ENCODE measurements around the gene ACTRT2.

The ACTRT2 gene

DNA sequence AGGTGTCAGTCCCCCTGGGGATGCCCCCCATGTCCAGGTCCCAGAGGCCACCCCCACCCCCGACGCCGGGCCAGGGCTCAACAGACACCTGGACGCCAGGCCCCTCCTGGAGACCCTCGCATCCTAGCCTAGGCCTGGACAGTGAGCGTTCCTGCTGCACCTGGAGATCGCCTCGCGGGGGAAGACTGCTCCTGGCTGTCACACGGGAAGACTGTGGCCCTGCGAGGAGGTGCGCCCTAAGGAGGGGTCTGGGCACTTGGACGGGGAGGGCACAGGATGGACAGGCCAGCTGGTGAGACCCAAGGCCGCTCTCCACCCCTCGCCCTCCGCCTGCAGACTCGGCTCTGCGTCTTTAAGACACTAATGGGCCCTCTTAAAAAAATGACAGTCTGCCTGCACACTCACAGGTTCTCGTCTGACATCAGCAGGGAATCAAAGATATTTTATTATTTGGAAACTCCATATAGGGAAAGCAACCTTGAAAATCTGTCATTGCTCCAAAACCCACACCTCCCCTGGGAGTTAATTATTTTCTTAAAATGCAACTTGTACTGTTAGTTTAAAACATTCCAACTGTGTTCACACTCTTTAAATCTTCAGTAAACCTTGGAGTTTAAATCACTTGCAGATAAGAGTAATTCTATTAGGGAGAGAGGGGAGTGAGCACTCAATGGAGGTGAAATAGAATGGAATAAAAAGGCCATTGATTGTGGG lies 45.6 kb upstream of the ACTRT2 start:
- TF ChIP-seq CTCF (IDR thresholded peaks at IDR 0.05; ENCODE audit: borderline replicate concordance, insufficient read depth, low read depth, low read length) = no peak

DNA sequence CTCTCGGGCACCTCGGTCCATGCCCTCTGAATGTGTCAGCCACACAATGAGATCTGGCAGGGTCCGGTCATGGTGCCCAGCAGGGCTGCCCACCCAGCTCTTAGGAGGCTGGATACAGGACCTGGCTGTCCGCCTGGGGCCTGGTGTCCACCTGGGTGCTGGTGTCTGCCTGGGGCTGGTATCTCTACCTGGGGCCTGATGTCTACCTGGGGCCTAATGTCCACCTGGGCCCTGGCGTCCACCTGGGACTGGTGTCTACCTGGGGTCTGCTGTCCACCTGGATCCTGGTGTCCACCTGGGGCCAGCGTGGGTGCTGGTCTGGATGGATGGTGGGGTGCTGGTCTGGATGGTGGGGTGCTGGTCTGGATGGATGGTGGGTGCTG lies 45.1 kb upstream of the ACTRT2 start:
- no peak for TF ChIP-seq CTCF (IDR thresholded peaks at IDR 0.05; ENCODE audit: borderline replicate concordance, insufficient read depth, low read depth, low read length)
- no peak overlapping the region for H3K4me3 ChIP-seq (ENCODE audit: low read depth, low read length)

More for the DNA sequence above, 45.6 kb upstream of the ACTRT2 start:
- no peak overlapping the region for H3K4me3 ChIP-seq (ENCODE audit: low read depth, low read length)

- no peak for TF ChIP-seq CTCF (IDR thresholded peaks at IDR 0.05; ENCODE audit: borderline replicate concordance, insufficient read depth, low read depth, low read length)
- H3K4me3 ChIP-seq (ENCODE audit: low read depth, low read length) = no peak overlapping the region
Observed at GRCh38 chr1:2977886-2978611, 43.2 kb upstream of the ACTRT2 start.

- TF ChIP-seq CTCF (IDR thresholded peaks at IDR 0.05; ENCODE audit: borderline replicate concordance, insufficient read depth, low read depth, low read length) = no peak
Observed at GRCh38 chr1:2978691-2979190, 42.5 kb upstream of the ACTRT2 start.

DNA sequence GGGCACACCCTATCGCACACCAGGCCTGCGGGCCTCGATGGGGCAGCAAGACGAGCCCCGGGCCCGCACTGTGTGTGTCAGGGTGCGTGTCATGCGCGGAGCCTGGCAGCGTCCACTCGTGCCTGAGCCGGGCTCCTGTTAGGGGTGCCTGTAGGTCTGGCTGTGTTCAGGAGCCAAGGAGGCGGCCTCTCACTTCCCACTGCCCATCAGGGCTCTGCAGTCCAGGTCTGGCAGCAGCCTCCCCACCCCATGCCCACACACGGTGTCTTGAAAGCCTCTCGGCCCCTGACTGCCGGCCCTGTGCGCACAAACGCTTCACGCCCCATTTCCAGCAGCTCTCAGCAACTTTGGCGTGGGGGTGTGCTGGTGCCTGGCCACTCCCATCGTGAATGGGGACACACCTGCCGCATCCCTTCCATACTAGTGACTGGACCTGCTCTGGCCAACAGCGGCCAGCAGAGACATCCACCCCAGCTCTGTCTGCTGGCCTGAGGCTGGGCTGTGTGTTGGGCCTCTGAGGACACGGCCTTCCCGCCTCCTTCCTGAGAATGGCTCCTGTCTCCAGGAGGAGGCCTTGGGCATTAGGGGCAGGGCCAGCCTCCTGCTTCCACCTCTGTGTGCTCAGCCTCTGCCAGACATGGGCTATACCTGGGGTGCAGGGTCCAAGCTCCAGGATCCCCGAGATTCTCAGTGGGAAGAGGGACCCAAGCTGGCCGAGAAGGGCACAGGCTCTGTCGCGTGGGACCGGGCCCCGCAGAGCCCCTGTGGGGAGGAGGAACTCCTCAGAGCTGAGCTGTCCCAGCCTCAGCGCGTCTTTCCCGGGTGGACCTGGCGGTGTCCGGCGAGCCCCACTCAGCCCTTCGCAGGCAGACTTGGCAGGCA lies 41.8 kb upstream of the ACTRT2 start:
- H3K4me3 ChIP-seq (ENCODE audit: low read depth, low read length) = no peak overlapping the region
- no peak for TF ChIP-seq CTCF (IDR thresholded peaks at IDR 0.05; ENCODE audit: borderline replicate concordance, insufficient read depth, low read depth, low read length)

More at GRCh38 chr1:2978691-2979190, 42.5 kb upstream of the ACTRT2 start:
- H3K4me3 ChIP-seq (ENCODE audit: low read depth, low read length) = no peak overlapping the region

GRCh38 chr1:2980073-2980791 lies 41.0 kb upstream of the ACTRT2 start:
- H3K4me3 ChIP-seq (ENCODE audit: low read depth, low read length) = no peak overlapping the region
- no peak for TF ChIP-seq CTCF (IDR thresholded peaks at IDR 0.05; ENCODE audit: borderline replicate concordance, insufficient read depth, low read depth, low read length)

All from GM12875 (cell line).